ENCODE measurements around the gene AIG1.
"Not testable (repeated sequence)": the region's sequence is repeated elsewhere in the genome, so short reads cannot be mapped to it uniquely, and the experiment has no call there.

Gene AIG1

GRCh38 chr6:143039548-143039947 is 21.1 kb upstream of the AIG1 start:
- peak; percentile 42 for DNase-seq (ENCODE audit: low spot score)
- in situ Hi-C loops (cut with MboI; ENCODE audit: low pct_unique_long_range_greater_than_20kb, low sequenced_read_pairs, unreplicated experiment): loop anchor here (25.0 kb wide), 1 partner anchor 352 kb away; no protein-coding TSS in a partner anchor
- no peak for TF ChIP-seq CTCF (IDR thresholded peaks at IDR 0.05; ENCODE audit: extremely low read depth, insufficient read depth, missing control alignments)

- in situ Hi-C loops (cut with MboI; ENCODE audit: low pct_unique_long_range_greater_than_20kb, low sequenced_read_pairs, unreplicated experiment): loop anchor here (25.0 kb wide), 1 partner anchor 353 kb away; no protein-coding TSS in a partner anchor
- DNase-seq (ENCODE audit: low spot score): no peak
Measured at GRCh38 chr6:143040018-143040417, 20.7 kb upstream of the AIG1 start.

GRCh38 chr6:143044345-143044744 is 16.3 kb upstream of the AIG1 start:
- in situ Hi-C loops (cut with MboI; ENCODE audit: low pct_unique_long_range_greater_than_20kb, low sequenced_read_pairs, unreplicated experiment): loop anchor here (25.0 kb wide), 1 partner anchor 357 kb away; no protein-coding TSS in a partner anchor
- not testable (repeated sequence) for DNase-seq (ENCODE audit: low spot score)

More at GRCh38 chr6:143040018-143040417, 20.7 kb upstream of the AIG1 start:
- TF ChIP-seq CTCF (IDR thresholded peaks at IDR 0.05; ENCODE audit: extremely low read depth, insufficient read depth, missing control alignments): no peak

- DNase-seq (ENCODE audit: low spot score): no peak
- in situ Hi-C loops (cut with MboI; ENCODE audit: low pct_unique_long_range_greater_than_20kb, low sequenced_read_pairs, unreplicated experiment): loop anchor here (25.0 kb wide), 1 partner anchor 362 kb away; no protein-coding TSS in a partner anchor
- TF ChIP-seq CTCF (IDR thresholded peaks at IDR 0.05; ENCODE audit: extremely low read depth, insufficient read depth, missing control alignments): no peak
Measured at GRCh38 chr6:143049611-143050010, 11.1 kb upstream of the AIG1 start.

- no peak for TF ChIP-seq CTCF (IDR thresholded peaks at IDR 0.05; ENCODE audit: extremely low read depth, insufficient read depth, missing control alignments)
- DNase-seq (ENCODE audit: low spot score): no peak
- in situ Hi-C loops (cut with MboI; ENCODE audit: low pct_unique_long_range_greater_than_20kb, low sequenced_read_pairs, unreplicated experiment): no loop called here
Measured at GRCh38 chr6:143050509-143050908, 10.2 kb upstream of the AIG1 start.

DNA sequence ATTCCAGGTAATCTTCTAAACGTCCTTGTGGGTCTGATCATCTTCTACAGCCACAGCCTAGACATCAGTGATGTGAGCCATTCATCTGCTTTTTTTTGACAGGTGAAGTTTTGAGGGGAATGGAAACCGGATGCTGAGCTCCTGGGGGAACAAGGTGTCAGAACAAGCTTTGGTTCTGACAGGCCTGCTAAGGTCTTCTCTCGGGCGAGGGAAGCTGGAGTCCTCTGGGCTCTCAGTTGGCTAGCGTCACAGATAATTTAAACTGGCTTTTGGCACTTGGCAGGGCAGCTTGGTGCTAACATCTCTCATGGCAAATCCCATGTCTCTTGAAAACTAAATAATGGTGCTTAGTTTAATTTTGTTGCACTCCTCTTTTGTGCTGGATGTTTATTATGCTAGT is 8.4 kb upstream of the AIG1 start:
- in situ Hi-C loops (cut with MboI; ENCODE audit: low pct_unique_long_range_greater_than_20kb, low sequenced_read_pairs, unreplicated experiment): no loop called here
- no peak for TF ChIP-seq CTCF (IDR thresholded peaks at IDR 0.05; ENCODE audit: extremely low read depth, insufficient read depth, missing control alignments)
- DNase-seq (ENCODE audit: low spot score): no peak

DNA sequence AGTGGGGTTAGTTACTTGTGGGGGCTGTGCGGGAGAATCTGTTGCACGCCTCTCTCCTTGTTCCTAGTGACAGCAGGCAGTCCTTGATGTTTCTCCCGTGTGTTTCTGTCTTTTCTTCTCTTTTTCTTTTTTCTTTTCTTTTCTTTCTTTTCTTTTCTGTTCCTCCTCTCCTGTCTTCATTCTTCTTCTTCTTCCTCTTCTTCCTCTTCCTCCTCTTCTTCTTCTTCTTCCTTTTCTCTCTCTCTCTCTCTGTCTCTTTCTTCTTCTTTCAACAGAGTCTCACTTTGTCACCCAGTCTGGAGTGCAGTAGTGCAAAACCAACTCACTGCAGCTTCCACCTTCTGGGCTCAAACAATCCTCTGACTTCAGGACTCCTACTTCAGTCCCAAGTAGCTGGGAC is 6.8 kb upstream of the AIG1 start:
- no peak for TF ChIP-seq CTCF (IDR thresholded peaks at IDR 0.05; ENCODE audit: extremely low read depth, insufficient read depth, missing control alignments)
- in situ Hi-C loops (cut with MboI; ENCODE audit: low pct_unique_long_range_greater_than_20kb, low sequenced_read_pairs, unreplicated experiment): no loop called here
- no peak for DNase-seq (ENCODE audit: low spot score)
